HG02943 (cell line): ENCODE results near the gene ATP6V1E1.

Experiments used
- ATAC-seq: cut with Tn5 transposase; IDR thresholded peaks from one replicate; pipeline ENCODE4 v1.9.1; 2021; ENCODE audit warnings: mild to moderate bottlenecking, low read depth, moderate library complexity; ENCODE audit not compliant: unreplicated experiment

Gene ATP6V1E1

GRCh38 chr22:17548756-17549035, 79.9 kb downstream of the ATP6V1E1 start:
- no peak for ATAC-seq

DNA sequence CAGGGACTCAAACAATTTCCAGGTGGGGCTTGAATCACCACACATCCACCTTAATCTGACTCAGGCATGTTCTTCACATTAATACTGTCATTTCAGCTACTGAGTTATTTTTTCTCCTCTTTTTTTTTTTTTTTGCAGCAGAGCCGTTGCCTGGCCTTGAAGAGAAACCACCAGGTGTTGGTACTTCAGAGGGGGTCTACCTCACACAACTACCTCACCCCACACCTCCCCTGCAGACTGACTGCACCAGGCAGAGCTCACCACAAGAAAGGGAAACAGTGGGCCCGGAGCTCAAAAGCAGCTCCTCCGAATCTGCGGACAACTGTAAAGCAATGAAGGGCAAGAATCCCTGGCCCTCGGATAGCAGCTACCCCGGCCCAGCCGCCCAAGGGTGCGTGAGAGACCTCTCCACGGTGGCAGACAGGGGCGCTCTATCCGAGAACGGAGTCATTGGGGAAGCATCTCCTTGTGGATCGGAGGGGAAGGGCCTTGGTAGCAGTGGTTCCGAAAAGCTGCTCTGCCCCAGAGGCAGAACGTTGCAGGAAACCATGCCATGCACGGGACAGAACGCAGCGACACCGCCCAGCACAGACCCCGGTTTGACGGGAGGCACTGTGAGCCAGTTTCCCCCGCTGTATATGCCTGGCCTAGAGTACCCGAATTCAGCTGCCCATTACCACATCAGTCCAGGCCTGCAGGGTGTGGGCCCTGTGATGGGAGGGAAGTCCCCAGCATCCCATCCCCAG, 80.4 kb downstream of the ATP6V1E1 start:
- ATAC-seq = no peak

GRCh38 chr22:17542452-17542851, 86.1 kb downstream of the ATP6V1E1 start:
- ATAC-seq = no peak
